ENCODE measurements around the gene CCSER1.

- no peak for TF ChIP-seq CTCF (conservative IDR thresholded peaks at IDR 0.05; ENCODE audit: low read length)
- no peak for TF ChIP-seq EZH2phosphoT487 (IDR thresholded peaks at IDR 0.05; ENCODE audit: borderline replicate concordance)
These were observed 1503.6 kb downstream of the CCSER1 start for GRCh38 chr4:91630764-91631163.

Data from Loucy (cell line).